CD4-positive, alpha-beta T cell (primary cell): ENCODE measurements around the gene FAAH. TPM values are rescaled to one million over a fixed set of nuclear protein-coding genes. Genes with fewer than 3 reads are reported as not detected.

ENCODE experiments used
- ATAC-seq: fragments of 200-7000 bp; cut with Tn5 transposase; one replicate; pipeline ENCODE4 v1.10.0; 2022; ENCODE audit warnings: mild to moderate bottlenecking; ENCODE audit not compliant: poor library complexity
- CTCF ChIA-PET: fragments of 350-600 bp; sonication (Branson Sonifier 250); formaldehyde crosslinking; loops from one replicate; lab custom pipeline; 2021; ENCODE audit warnings: antibody characterized with exemption, inconsistent platforms; lab: Charles Lee
- POLR2A ChIA-PET: fragments of 350-600 bp; sonication (Branson Sonifier 250); formaldehyde crosslinking; loops from one replicate; lab custom pipeline; 2021; ENCODE audit warnings: antibody characterized with exemption, inconsistent platforms; lab: Charles Lee
- DNase-seq, 14 experiments: peaks; one replicate each; pipeline ENCODE4 v3.0.0-alpha.2; 2013 to 2020; ENCODE audit warnings: mixed read lengths in 2 of 14
- H3K27ac ChIP-seq, 2 donors: one replicate each; pipeline versions ENCODE4 v1.5.1 to v1.7.0; 2013; ENCODE audit warnings: low read length in 2 of 2, low read depth in 1 of 2, mild to moderate bottlenecking in 1 of 2
- H3K27me3 ChIP-seq, 2 experiments: 1 replicate in 1 of 2; 2 replicates in 1 of 2; pipeline versions ENCODE4 v1.6.1 to v1.7.0; 2013; ENCODE audit warnings: low read length in 2 of 2, control low read depth in 1 of 2, mild to moderate bottlenecking in 1 of 2, moderate library complexity in 1 of 2; ENCODE audit not compliant: insufficient read depth in 2 of 2, control insufficient read depth in 1 of 2
- H3K36me3 ChIP-seq: one replicate; pipeline ENCODE4 v1.6.1; 2013; ENCODE audit warnings: low read length, control low read depth; ENCODE audit not compliant: insufficient read depth
- H3K4me1 ChIP-seq: one replicate; pipeline ENCODE4 v1.6.1; 2013; ENCODE audit warnings: low read length, control low read depth; ENCODE audit not compliant: insufficient read depth
- H3K4me3 ChIP-seq: one replicate; pipeline ENCODE4 v1.5.1; 2013; ENCODE audit warnings: mild to moderate bottlenecking, low read length, moderate library complexity
- H3K9me3 ChIP-seq, 2 experiments: 1 replicate in 1 of 2; 2 replicates in 1 of 2; pipeline versions ENCODE4 v1.6.1 to v1.7.0; 2013; ENCODE audit warnings: low read length in 2 of 2, mild to moderate bottlenecking in 2 of 2, control low read depth in 1 of 2, moderate library complexity in 1 of 2; ENCODE audit not compliant: control insufficient read depth in 1 of 2, insufficient read depth in 1 of 2
- H3K27ac Mint-ChIP-seq: one replicate; pipeline ENCODE4 v1.8.0; 2020; ENCODE audit warnings: mixed read lengths
- H3K27me3 Mint-ChIP-seq: one replicate; pipeline ENCODE4 v1.8.0; 2021; ENCODE audit warnings: mixed read lengths
- H3K36me3 Mint-ChIP-seq: one replicate; pipeline ENCODE4 v1.8.0; 2021; ENCODE audit warnings: low read depth, mixed read lengths
- H3K4me1 Mint-ChIP-seq: one replicate; pipeline ENCODE4 v1.8.0; 2021; ENCODE audit warnings: low read depth, mixed read lengths
- H3K4me3 Mint-ChIP-seq: one replicate; pipeline ENCODE4 v1.8.0; 2020; ENCODE audit warnings: mild to moderate bottlenecking, mixed read lengths
- H3K9me3 Mint-ChIP-seq: one replicate; pipeline ENCODE4 v1.8.0; 2020; ENCODE audit warnings: mixed read lengths
- intact Hi-C, 2 experiments: fragments of 100-400 bp; cut with DNase I in 1 of 2; cut with micrococcal nuclease in 1 of 2; formaldehyde crosslinking; loops; one replicate each; pipeline versions ENCODE4 v1.15.1 to v1.9.0; 2023 to 2025; cut with DNase I, micrococcal nuclease
- total RNA-seq, 174 experiments: library from RNA in 2 of 174; stranded (reverse) in 2 of 174; gene quantifications; one replicate each; pipeline ENCODE4 v1.2.3 and lab custom pipeline; 2021 to 2026
- TF ChIP-seq, protein P1 (sequence below): fragments of 200-600 bp; IDR thresholded peaks from one replicate; pipeline ENCODE4 v1.8.0; 2022; ENCODE audit warnings: antibody characterized with exemption, mild to moderate bottlenecking

FAAH gene
- total RNA-seq, 2 experiments from 2014 or later, result 11.7 to 15.0 TPM

DNA sequence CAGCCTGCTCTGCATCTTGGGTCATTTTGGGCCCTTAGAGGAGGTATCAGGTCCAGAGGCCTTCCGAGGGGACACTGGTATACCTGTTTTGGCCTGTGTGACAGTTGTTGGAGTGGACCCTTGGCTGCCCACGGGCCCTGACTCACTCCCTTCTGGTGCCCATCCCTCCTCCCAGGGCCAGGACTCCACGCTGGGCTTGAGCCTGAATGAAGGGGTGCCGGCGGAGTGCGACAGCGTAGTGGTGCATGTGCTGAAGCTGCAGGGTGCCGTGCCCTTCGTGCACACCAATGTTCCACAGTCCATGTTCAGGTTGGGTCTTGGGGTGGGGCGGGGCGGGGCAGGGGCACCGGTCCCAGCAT is 11.1 kb downstream of the FAAH start:
- no peaks in the 10 kb centered on the region for H3K36me3 ChIP-seq
- H3K27ac ChIP-seq, result no peak overlapping the region
- H3K4me3 ChIP-seq, result no peak overlapping the region
- Mint-ChIP-seq H3K4me1 (peaks cover 7% of the 10 kb centered on the region), H3K9me3 (no peaks in the 10 kb centered on the region), H3K27me3 (no peaks in the 10 kb centered on the region), H3K36me3 (peaks cover 4% of the 10 kb centered on the region), H3K4me3 (no peak overlapping the region), H3K27ac (no peak overlapping the region)
- no peak for ATAC-seq
- TF ChIP-seq, protein P1, sequence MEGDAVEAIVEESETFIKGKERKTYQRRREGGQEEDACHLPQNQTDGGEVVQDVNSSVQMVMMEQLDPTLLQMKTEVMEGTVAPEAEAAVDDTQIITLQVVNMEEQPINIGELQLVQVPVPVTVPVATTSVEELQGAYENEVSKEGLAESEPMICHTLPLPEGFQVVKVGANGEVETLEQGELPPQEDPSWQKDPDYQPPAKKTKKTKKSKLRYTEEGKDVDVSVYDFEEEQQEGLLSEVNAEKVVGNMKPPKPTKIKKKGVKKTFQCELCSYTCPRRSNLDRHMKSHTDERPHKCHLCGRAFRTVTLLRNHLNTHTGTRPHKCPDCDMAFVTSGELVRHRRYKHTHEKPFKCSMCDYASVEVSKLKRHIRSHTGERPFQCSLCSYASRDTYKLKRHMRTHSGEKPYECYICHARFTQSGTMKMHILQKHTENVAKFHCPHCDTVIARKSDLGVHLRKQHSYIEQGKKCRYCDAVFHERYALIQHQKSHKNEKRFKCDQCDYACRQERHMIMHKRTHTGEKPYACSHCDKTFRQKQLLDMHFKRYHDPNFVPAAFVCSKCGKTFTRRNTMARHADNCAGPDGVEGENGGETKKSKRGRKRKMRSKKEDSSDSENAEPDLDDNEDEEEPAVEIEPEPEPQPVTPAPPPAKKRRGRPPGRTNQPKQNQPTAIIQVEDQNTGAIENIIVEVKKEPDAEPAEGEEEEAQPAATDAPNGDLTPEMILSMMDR, result no peak
- ChIA-PET POLR2A (no interaction called here), CTCF (no interaction called here)
- peaks cover 14% of the 10 kb centered on the region for H3K4me1 ChIP-seq
- no peaks in the 10 kb centered on the region for H3K9me3 ChIP-seq
- peak in 1 of 14 experiments; percentile 16 for DNase-seq
- H3K27me3 ChIP-seq, result no peaks in the 10 kb centered on the region
- intact Hi-C loops, result no loop called here

DNA sequence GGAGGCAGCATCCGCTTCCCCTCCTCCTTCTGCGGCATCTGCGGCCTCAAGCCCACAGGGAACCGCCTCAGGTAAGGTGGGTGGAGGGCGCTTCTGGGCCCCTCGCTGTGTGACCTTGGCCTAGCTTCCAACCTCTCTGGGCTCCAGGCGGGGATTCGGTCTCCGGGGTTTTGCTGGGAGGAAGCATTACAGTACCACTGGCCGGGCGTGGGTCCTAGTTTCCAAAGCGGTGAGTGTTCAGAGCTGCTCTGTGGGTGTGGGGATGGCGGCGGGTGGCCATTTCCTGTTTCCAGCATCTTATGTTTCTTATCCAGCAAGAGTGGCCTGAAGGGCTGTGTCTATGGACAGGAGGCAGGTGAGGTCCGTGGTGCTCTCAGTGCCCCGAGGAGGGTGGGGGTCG is 11.6 kb downstream of the FAAH start:
- ATAC-seq (no peak), DNase-seq (peak in 1 of 14 experiments; percentile 19)
- H3K27me3 ChIP-seq, result no peaks in the 10 kb centered on the region
- H3K4me3 Mint-ChIP-seq, result no peak overlapping the region
- CTCF ChIA-PET, result no interaction called here
- intact Hi-C loops, result loop anchor here (1.0 kb wide), 2 partner anchors 123 to 320 kb away; no protein-coding TSS in a partner anchor
- H3K9me3 ChIP-seq, result no peaks in the 10 kb centered on the region
- no peaks in the 10 kb centered on the region for H3K9me3 Mint-ChIP-seq
- TF ChIP-seq, protein P1, result no peak
- POLR2A ChIA-PET, result no interaction called here
- peaks cover 4% of the 10 kb centered on the region for H3K36me3 Mint-ChIP-seq
- H3K27ac ChIP-seq, result no peak overlapping the region
- H3K27me3 Mint-ChIP-seq, result no peaks in the 10 kb centered on the region
- peaks cover 14% of the 10 kb centered on the region for H3K4me1 ChIP-seq
- no peak overlapping the region for H3K4me3 ChIP-seq
- no peak overlapping the region for H3K27ac Mint-ChIP-seq
- no peaks in the 10 kb centered on the region for H3K36me3 ChIP-seq
- peaks cover 3% of the 10 kb centered on the region for H3K4me1 Mint-ChIP-seq

DNA sequence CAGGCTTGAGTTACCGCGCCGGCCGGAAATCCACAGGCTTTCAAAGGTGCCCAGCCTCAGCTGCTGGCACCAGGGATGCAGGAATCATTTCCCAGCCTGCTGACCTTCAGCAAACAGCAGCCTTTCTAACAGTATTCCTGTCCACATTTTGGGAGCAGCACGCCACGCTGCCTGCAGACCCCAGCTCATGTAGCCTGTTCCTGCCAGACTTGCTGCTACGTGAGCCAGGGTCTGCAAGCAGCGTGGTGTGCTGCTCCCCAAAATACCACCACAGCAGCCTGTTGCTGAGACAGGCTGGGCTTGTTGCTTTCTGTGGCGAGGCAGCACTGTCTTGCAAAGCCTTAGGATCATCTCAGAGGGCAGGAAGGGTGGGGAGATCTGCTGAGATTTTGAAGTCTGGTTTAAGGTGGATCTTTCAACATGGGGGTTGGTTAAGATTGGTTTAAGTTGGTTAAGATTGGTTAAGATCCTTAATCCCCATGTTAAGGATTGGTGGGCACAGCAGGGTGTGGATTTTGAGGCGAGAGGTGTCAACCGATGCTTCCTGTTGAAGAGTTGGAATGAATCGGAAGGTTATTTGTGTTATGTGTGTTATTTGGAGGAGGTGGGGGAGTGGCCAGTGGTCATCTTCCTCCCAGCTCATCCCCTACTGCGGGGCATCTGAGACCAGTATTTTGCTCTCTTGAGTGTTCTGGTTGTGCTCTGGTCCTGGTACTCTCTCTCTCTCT is 12.9 kb downstream of the FAAH start:
- Mint-ChIP-seq H3K4me3 (no peak overlapping the region), H3K36me3 (peaks cover 4% of the 10 kb centered on the region), H3K4me1 (no peaks in the 10 kb centered on the region), H3K9me3 (no peaks in the 10 kb centered on the region), H3K27ac (no peak overlapping the region), H3K27me3 (no peaks in the 10 kb centered on the region)
- TF ChIP-seq, protein P1, result no peak
- CTCF ChIA-PET, result interaction anchor here (0.7 to 0.8 kb wide), 2 partner anchors 13 to 121 kb away, joined by 5 to 6 read pairs; no protein-coding TSS in a partner anchor
- intact Hi-C loops, result loop anchor here (1.0 kb wide), 2 partner anchors 121 to 318 kb away; no protein-coding TSS in a partner anchor
- Histone ChIP-seq H3K9me3 (no peaks in the 10 kb centered on the region), H3K4me3 (no peak overlapping the region), H3K27ac (no peak overlapping the region), H3K4me1 (peaks cover 14% of the 10 kb centered on the region), H3K27me3 (no peaks in the 10 kb centered on the region), H3K36me3 (no peaks in the 10 kb centered on the region)
- peak in 2 of 14 experiments; percentile 16 to 26 for DNase-seq
- ATAC-seq, result no peak
- POLR2A ChIA-PET, result no interaction called here
